ENCODE measurements around the gene TRHDE.
A peak's percentile ranks its signal among the peaks of the same experiment; 100 is the strongest.

Gene TRHDE

DNA sequence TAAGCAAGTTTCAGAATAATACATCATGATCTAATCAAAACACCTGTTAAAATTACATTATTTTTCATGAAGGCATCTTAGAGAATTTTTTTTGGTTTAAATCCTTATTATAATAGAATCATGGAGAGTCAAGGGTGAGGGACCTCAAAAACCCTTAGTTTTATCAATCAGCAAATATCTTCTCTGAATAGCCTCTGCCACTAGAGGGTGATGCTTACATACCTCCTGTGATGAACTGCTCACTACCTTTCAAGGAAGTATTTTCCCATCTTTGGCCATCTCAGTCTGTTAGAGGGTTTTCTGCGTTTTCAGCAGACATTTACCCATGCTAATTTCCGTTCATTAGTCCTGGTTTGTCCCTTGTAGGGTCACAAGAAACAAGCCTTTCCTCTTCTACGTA lies 200.2 kb downstream of the TRHDE start:
- TF ChIP-seq, protein P1, sequence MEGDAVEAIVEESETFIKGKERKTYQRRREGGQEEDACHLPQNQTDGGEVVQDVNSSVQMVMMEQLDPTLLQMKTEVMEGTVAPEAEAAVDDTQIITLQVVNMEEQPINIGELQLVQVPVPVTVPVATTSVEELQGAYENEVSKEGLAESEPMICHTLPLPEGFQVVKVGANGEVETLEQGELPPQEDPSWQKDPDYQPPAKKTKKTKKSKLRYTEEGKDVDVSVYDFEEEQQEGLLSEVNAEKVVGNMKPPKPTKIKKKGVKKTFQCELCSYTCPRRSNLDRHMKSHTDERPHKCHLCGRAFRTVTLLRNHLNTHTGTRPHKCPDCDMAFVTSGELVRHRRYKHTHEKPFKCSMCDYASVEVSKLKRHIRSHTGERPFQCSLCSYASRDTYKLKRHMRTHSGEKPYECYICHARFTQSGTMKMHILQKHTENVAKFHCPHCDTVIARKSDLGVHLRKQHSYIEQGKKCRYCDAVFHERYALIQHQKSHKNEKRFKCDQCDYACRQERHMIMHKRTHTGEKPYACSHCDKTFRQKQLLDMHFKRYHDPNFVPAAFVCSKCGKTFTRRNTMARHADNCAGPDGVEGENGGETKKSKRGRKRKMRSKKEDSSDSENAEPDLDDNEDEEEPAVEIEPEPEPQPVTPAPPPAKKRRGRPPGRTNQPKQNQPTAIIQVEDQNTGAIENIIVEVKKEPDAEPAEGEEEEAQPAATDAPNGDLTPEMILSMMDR (IDR thresholded peaks at IDR 0.05; ENCODE audit: low read length, missing control alignments), result no peak
- DNase-seq (ENCODE audit: low read depth), result no peak
- H3K4me3 ChIP-seq (replicated peaks; ENCODE audit: low read depth, low read length), result no peak overlapping the region

DNA sequence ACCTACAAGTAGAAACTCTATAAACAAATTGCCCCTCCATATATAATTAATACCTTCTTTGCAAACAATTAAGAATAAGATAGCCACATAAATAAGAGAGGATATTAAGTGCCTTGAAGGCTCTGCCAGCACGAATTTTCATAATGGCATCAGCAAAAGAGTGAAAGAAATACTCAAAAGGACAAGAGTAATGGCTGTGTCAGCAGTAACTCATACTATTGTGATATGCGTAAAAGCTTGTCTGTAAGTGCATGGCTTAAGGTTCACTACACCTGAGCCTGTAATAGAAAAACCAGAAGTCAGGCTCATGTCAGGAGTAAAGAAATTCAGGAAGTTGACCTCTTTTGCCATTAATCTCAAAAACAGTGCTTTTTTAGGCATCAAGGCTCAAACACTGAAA lies 204.1 kb downstream of the TRHDE start:
- TF ChIP-seq, protein P1 (IDR thresholded peaks at IDR 0.05; ENCODE audit: low read length, missing control alignments), result no peak
- DNase-seq (ENCODE audit: low read depth), result no peak
- no peak overlapping the region for H3K4me3 ChIP-seq (replicated peaks; ENCODE audit: low read depth, low read length)

DNA sequence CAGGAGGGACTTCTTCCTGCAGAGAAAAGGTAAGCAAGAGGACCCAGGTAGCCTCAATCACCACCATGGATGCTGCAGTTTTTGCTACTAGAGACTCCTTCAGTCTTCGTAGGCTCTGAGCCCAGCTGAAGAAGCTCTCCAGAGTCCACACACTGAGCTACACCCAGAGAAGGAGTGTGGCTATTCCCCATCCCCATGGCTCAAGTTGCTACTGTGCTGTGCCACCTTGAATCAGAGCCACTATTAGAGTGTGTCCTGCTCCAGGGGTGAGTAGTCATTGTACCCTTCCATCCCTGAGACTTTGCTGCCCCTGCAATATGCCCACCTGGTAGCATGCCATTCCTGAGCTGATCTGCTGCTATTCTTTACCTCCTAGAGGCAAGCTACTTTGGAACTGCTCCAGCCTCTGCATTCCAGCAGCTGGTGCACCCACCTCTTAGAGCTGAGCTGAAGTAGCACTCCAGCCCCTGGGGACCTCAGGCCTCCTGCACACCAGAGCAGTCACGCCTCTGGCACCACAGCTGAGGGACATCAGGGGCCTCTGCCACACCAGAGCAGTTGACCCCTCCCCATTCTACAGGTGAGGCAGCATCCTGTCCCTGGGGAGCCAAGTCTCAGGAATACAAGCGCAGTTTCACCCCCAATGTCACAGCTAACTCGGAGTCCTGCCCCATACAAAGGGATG lies 213.0 kb downstream of the TRHDE start:
- TF ChIP-seq, protein P1 (IDR thresholded peaks at IDR 0.05; ENCODE audit: low read length, missing control alignments), result no peak
- H3K4me3 ChIP-seq (replicated peaks; ENCODE audit: low read depth, low read length), result no peak overlapping the region
- no peak for DNase-seq (ENCODE audit: low read depth)

DNA sequence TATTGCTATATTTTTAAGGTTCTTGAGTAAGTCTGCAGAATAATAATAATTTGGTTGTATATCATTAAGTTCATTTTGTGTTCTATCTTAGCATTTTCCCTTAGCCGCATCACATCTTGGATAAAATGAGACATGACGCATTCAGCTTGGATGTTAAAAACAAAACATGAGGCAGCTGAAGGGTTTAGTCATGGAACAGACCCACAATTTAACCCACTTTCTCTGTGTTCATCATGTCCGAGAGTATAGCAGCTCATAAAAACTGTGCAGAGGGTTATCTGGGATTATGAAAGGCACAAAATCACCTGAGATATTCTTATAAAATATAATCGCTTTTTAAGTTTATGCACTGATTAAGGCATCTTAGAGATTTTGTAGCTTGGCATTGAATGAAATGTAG lies 219.3 kb downstream of the TRHDE start:
- TF ChIP-seq, protein P1 (IDR thresholded peaks at IDR 0.05; ENCODE audit: low read length, missing control alignments), result no peak
- peak; percentile 23 for DNase-seq (ENCODE audit: low read depth)
- no peak overlapping the region for H3K4me3 ChIP-seq (replicated peaks; ENCODE audit: low read depth, low read length)

DNA sequence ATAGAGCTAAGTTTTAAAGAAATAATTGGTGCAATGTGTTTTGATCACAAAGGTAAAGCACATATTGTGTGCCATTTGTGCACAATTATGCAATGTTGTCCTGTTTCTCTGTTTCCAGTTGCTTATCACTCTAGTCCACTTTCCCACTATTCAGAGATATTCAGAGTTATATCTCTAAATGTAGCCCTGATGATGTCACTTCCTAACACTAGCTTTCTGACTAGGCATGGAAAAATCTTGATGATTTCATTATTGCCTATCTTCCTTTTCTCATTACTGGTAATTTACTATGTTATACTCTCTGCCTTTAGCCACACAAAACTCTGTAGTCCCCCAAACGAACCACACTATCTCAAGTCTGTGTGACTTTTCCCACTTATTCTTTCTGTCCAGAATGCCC lies 221.2 kb downstream of the TRHDE start:
- DNase-seq (ENCODE audit: low read depth), result peak; percentile 42
- H3K4me3 ChIP-seq (replicated peaks; ENCODE audit: low read depth, low read length), result no peak overlapping the region
- TF ChIP-seq, protein P1 (IDR thresholded peaks at IDR 0.05; ENCODE audit: low read length, missing control alignments), result no peak

DNA sequence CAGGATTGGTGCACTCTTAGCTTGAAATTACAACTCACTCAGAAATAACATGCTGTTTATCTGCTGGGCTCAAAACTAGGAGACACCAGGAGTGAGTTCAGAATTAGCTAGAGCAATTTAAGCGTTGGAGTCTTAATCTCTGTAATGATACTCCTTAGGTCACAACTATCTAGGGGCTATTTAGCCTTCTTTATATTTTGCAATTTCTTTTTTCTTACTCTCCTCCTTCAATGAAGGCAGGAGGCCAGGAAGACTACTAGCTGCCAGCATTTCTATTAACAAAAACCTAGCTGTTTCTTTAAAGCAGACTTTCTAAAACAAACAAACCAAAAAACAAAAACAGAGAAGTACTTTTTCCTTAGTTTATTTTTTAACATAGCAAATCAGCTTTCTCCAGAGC lies 226.2 kb downstream of the TRHDE start:
- H3K4me3 ChIP-seq (replicated peaks; ENCODE audit: low read depth, low read length), result no peak overlapping the region
- no peak for DNase-seq (ENCODE audit: low read depth)
- TF ChIP-seq, protein P1 (IDR thresholded peaks at IDR 0.05; ENCODE audit: low read length, missing control alignments), result no peak

DNA sequence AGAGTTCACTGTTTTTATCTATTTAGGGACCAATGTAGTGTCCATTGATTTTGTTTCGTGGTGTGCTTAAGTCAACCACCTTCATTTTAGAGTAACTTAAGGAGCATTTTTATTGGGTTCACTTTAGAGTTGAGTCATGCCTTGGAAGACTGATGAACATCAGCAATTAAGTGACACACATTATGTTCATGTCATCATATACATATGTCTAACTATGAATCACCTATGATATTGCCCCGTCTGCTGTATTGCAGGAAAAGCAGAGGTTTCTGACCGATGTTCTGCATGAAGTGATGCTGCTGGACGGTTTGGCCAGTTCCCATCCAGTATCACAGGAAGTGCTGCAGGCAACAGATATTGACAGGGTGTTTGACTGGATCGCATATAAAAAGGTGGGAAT lies 227.1 kb downstream of the TRHDE start:
- H3K4me3 ChIP-seq (replicated peaks; ENCODE audit: low read depth, low read length), result no peak overlapping the region
- TF ChIP-seq, protein P1 (IDR thresholded peaks at IDR 0.05; ENCODE audit: low read length, missing control alignments), result no peak
- DNase-seq (ENCODE audit: low read depth), result no peak

Measured in fibroblast of pulmonary artery (primary cell).